Vagina (tissue), 2 donors: ENCODE results near the gene ZNF638.

Experiments used
- POLR2A ChIP-seq, 2 donors: fragments of 450-650 bp; IDR thresholded peaks; one replicate each; pipeline ENCODE4 v1.6.1; 2017; ENCODE audit warnings: antibody characterized with exemption in 2 of 2, mild to moderate bottlenecking in 2 of 2, moderate library complexity in 2 of 2
- TF ChIP-seq, protein P1 (sequence below), 3 experiments: fragments of 450-650 bp in 2 of 3; fragments of 200-600 bp in 1 of 3; sonication (generic) in 1 of 3; IDR thresholded peaks; one replicate each; pipeline ENCODE4 v1.5.1; 2017 to 2019; ENCODE audit warnings: antibody characterized with exemption in 3 of 3, mild to moderate bottlenecking in 2 of 3, moderate library complexity in 2 of 3

DNA sequence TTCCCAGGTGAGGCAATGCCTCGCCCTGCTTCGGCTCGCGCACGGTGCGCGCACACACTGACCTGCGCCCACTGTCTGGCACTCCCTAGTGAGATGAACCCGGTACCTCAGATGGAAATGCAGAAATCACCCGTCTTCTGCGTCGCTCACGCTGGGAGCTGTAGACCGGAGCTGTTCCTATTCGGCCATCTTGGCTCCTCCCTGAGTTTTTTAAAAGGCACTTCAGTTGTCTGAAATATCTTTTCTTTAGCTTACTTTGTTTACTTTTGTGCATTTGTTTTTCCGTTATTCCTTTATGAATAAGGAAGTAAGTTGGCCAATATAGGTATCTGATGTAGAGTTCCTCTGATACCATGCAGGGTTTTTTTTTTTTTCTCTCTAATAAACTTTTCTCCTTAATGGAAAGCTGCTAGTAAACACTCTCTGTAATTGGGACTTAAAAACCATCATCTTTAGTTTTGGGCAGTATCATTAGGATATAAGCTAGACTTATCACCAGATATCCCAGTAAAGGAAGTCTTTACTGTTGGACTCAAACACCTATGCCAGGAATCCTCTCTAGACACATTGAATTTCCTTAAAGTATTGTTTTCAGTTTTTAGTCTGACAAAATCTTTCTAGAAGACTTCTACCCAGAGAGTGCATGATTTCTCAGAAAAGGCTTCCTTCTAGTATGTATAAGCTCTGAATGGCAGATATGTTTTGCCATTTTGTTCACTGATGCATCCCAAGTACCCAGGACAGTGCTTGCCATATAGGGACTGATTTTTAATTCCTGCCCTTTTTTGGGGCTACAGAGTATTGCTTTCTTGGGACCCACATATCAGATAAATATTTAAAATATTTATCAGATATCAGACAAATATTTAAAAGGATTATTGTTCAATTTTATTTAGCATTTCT is 86.0 kb downstream of the ZNF638 start:
- TF ChIP-seq, protein P1, sequence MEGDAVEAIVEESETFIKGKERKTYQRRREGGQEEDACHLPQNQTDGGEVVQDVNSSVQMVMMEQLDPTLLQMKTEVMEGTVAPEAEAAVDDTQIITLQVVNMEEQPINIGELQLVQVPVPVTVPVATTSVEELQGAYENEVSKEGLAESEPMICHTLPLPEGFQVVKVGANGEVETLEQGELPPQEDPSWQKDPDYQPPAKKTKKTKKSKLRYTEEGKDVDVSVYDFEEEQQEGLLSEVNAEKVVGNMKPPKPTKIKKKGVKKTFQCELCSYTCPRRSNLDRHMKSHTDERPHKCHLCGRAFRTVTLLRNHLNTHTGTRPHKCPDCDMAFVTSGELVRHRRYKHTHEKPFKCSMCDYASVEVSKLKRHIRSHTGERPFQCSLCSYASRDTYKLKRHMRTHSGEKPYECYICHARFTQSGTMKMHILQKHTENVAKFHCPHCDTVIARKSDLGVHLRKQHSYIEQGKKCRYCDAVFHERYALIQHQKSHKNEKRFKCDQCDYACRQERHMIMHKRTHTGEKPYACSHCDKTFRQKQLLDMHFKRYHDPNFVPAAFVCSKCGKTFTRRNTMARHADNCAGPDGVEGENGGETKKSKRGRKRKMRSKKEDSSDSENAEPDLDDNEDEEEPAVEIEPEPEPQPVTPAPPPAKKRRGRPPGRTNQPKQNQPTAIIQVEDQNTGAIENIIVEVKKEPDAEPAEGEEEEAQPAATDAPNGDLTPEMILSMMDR (IDR thresholded peaks at IDR 0.05): no peak
- TF ChIP-seq POLR2A (IDR thresholded peaks at IDR 0.05): no peak
